B cell (primary cell): ENCODE measurements around the gene AUP1.

Experiments used
- CTCF ChIP-seq: fragments of 200-600 bp; IDR thresholded peaks from one replicate; pipeline ENCODE4 v1.8.0; 2022; ENCODE audit warnings: antibody characterized with exemption, mild to moderate bottlenecking
- EZH2 ChIP-seq: IDR thresholded peaks from 2 replicates; pipeline ENCODE4 v1.6.1; 2012; ENCODE audit warnings: borderline replicate concordance, low read depth, mild to moderate bottlenecking, moderate library complexity, low read length; ENCODE audit not compliant: insufficient read depth, poor library complexity, severe bottlenecking

GRCh38 chr2:74495440-74495839 lies 34.1 kb downstream of the AUP1 start:
- TF ChIP-seq CTCF (no peak), EZH2 (no peak)
